ENCODE data around the gene GNL1. TPM values are rescaled to one million over a fixed set of nuclear protein-coding genes. Genes with fewer than 3 reads are reported as not detected.
"Not testable (repeated sequence)": the region's sequence is repeated elsewhere in the genome, so short reads cannot be mapped to it uniquely, and the experiment has no call there.

The GNL1 gene
- total and polyA plus RNA-seq, 9 of the 15 experiments (the other 6 are each of a cell fraction or from before 2014, with no cell fraction given): 0.73 to 112 (median 58.0) TPM

- DNase-seq (ENCODE audit: extremely low read depth in 1 of 4, low spot score in 3 of 4); H3K9ac ChIP-seq (ENCODE audit: insufficient read depth in 1 of 2, low read depth in 2 of 2, low read length in 2 of 2); FAIRE-seq; H3K9me1 ChIP-seq (ENCODE audit: control insufficient read depth, insufficient read depth, low read length); H3K27ac ChIP-seq (ENCODE audit: extremely low read depth, low read depth, low read length); H3K27me3 ChIP-seq (ENCODE audit: control insufficient read depth in 2 of 2, insufficient read depth in 2 of 2, low read length in 2 of 2); H3K9me3 ChIP-seq (replicated peaks; ENCODE audit: control insufficient read depth, insufficient read depth, low read depth, low read length); ATAC-seq; in situ Hi-C loops (cut with MboI); H3K36me3 ChIP-seq (ENCODE audit: control insufficient read depth, insufficient read depth, low read length); H4K20me1 ChIP-seq (replicated peaks; ENCODE audit: control insufficient read depth, insufficient read depth, low read length); H3K4me3 ChIP-seq; H3K79me2 ChIP-seq (ENCODE audit: control insufficient read depth, insufficient read depth, low read length); BruUV-seq (replicated peaks); H3K4me2 ChIP-seq (ENCODE audit: insufficient read depth, low read length); TF ChIP-seq ZBTB40 (CRISPR knock-in tag; IDR thresholded peaks at IDR 0.05): not testable (repeated sequence)
- CTCF ChIA-PET (ENCODE audit: low intra/inter-chr PET ratio): interaction anchor here (1.5 kb wide), 1 partner anchor 35 kb away, joined by 11 read pairs; no protein-coding TSS in a partner anchor
- WGBS (ENCODE audit: insufficient coverage, low coverage, missing lambda C conversion rate): 66% methylated on average over 5 of the region's 5 CpGs
- POLR2A ChIA-PET: interaction anchor here (1.2 to 2.1 kb wide), 4 partner anchors 8 to 118 kb away, joined by 4 to 8 read pairs (median 6); no protein-coding TSS in a partner anchor
- H2AFZ ChIP-seq (ENCODE audit: low read depth, low read length): peak overlapping the region; percentile 63
- intact Hi-C loops (cut with micrococcal nuclease): loop anchor here (2.0 kb wide), 1 partner anchor 36 kb away; no protein-coding TSS in a partner anchor
- H3K4me1 ChIP-seq (replicated peaks in 1 of 2; ENCODE audit: control insufficient read depth in 2 of 2, insufficient read depth in 2 of 2, low read length in 2 of 2): peaks cover 17 to 29% of the 10 kb centered on the region in 2 experiments
- TF ChIP-seq NCOA4 (IDR thresholded peaks at IDR 0.05; ENCODE audit: partially characterized antibody) (peak; percentile 68), NKRF (IDR thresholded peaks at IDR 0.05; ENCODE audit: borderline replicate concordance) (0 out of 2 replicates have a peak, but pooled peaks have one; percentile 47), ARNT (IDR thresholded peaks at IDR 0.05) (0 out of 4 replicates have a peak, but pooled peaks of 1 of the 2 experiments have one; percentile 45), DIDO1 (tag; IDR thresholded peaks at IDR 0.05; ENCODE audit: low read depth) (peak; percentile 30; the same call in 1 of the 2 replicates), EHMT2 (IDR thresholded peaks at IDR 0.05) (peak; percentile 41; the same call in 1 of the 2 replicates), SMARCA5 (IDR thresholded peaks at IDR 0.05) (peak; percentile 76; the same call in 1 of the 2 replicates), HDAC1 (IDR thresholded peaks at IDR 0.05) (peak in 1 of 2 experiments; percentile 64; a peak in 2 of 4 replicates), HDGF (IDR thresholded peaks at IDR 0.05) (peak; percentile 56; the same call in 1 of the 2 replicates), ZBTB40 (IDR thresholded peaks at IDR 0.05) (peak; percentile 39), ELF4 (CRISPR knock-in tag; IDR thresholded peaks at IDR 0.05) (peak; percentile 52; the same call in 1 of the 2 replicates), KLF1 (tag; IDR thresholded peaks at IDR 0.05) (peak; percentile 46; the same call in 1 of the 2 replicates), NFRKB (IDR thresholded peaks at IDR 0.05; ENCODE audit: low read depth) (peak; percentile 67; the same call in 1 of the 2 replicates)
Observed at GRCh38 chr6:30497261-30497599, 59.1 kb downstream of the GNL1 start.

Data from K562 (cell line).